Gastroesophageal sphincter (tissue), 3 donors: Measurements from ENCODE around the gene MARF1.

ENCODE experiments used
- POLR2A ChIP-seq, 2 donors: fragments of 450-650 bp; IDR thresholded peaks; one replicate each; pipeline ENCODE4 v1.6.1; 2017; ENCODE audit warnings: antibody characterized with exemption in 2 of 2, mild to moderate bottlenecking in 2 of 2, moderate library complexity in 1 of 2
- POLR2AphosphoS5 ChIP-seq: sonication (generic); formaldehyde crosslinking; IDR thresholded peaks from one replicate; pipeline ENCODE4 v1.6.1; 2017; ENCODE audit warnings: antibody characterized with exemption
- TF ChIP-seq, protein P1 (sequence below), 4 experiments: fragments of 200-600 bp in 2 of 4; fragments of 450-650 bp in 2 of 4; sonication (generic) in 1 of 4; IDR thresholded peaks; one replicate each; pipeline ENCODE4 v1.5.1; 2017 to 2019; ENCODE audit warnings: antibody characterized with exemption in 4 of 4, mild to moderate bottlenecking in 2 of 4, moderate library complexity in 2 of 4

DNA sequence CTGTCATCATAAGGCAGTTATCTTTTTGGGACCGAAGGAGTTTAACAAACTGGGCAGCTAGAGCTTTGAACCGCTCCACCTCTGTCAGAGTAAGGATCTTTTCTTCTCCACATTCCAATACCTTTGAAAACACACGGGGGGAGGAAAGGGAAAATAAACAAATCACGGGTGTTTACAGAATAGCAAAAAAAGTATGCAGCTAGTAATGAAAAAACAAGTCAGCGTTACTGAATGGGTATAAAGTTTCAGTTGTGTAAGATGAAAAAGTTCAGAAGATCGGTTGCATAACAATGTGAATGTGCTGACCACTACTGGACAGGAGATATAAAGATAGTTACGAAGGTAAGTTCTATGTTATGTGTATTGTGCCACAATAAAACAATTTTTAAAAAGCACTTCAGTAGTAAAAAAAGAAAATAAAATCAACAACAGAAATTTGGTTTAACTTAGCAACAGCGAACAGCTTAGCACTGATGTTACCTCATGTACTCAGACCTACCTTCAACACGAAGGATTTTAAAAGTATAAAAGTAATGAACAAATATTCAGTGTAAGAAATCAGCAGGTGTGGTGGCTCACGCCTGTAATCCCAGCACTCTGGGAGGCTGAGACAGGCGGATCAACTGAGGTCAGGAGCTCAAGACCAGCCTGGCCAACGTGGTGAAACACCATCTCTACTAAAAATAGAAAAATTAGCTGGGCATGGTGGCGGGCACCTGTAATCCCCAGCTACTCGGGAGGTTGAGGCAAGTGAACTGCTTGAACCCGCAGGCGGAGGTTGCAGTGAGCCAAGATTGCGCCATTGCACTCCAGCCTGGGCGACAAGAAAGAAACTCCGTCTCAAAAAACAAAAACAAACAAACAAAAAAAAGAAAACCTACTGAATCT is 34.3 kb downstream of the MARF1 start:
- TF ChIP-seq POLR2A (IDR thresholded peaks at IDR 0.05): no peak
- TF ChIP-seq, protein P1, sequence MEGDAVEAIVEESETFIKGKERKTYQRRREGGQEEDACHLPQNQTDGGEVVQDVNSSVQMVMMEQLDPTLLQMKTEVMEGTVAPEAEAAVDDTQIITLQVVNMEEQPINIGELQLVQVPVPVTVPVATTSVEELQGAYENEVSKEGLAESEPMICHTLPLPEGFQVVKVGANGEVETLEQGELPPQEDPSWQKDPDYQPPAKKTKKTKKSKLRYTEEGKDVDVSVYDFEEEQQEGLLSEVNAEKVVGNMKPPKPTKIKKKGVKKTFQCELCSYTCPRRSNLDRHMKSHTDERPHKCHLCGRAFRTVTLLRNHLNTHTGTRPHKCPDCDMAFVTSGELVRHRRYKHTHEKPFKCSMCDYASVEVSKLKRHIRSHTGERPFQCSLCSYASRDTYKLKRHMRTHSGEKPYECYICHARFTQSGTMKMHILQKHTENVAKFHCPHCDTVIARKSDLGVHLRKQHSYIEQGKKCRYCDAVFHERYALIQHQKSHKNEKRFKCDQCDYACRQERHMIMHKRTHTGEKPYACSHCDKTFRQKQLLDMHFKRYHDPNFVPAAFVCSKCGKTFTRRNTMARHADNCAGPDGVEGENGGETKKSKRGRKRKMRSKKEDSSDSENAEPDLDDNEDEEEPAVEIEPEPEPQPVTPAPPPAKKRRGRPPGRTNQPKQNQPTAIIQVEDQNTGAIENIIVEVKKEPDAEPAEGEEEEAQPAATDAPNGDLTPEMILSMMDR (IDR thresholded peaks at IDR 0.05): no peak
- no peak for TF ChIP-seq POLR2AphosphoS5
